CD14-positive monocyte (primary cell): ENCODE data around the gene USP15. TPM values are rescaled to one million over a fixed set of nuclear protein-coding genes. Genes with fewer than 3 reads are reported as not detected.

ENCODE experiments used
- DNase-seq, 3 donors: peaks; one replicate each; pipeline ENCODE4 v3.0.0-alpha.2; 2011 to 2022
- H2AFZ ChIP-seq: 2 replicates; pipeline ENCODE4 v1.6.0; 2012; ENCODE audit warnings: mild to moderate bottlenecking, low read depth, low read length, inconsistent platforms; ENCODE audit not compliant: insufficient read depth, poor library complexity, severe bottlenecking
- H3K27ac ChIP-seq, 2 donors: 1 replicate in 1 of 2; 2 replicates in 1 of 2; pipeline ENCODE4 v1.5.1; 2012 to 2013; ENCODE audit warnings: low read length in 2 of 2, control low read depth in 1 of 2, inconsistent platforms in 1 of 2, low read depth in 1 of 2, mild to moderate bottlenecking in 1 of 2
- H3K27me3 ChIP-seq, 2 donors: one replicate each; pipeline versions ENCODE4 v1.6.0 to v1.6.1; 2011 to 2013; ENCODE audit warnings: low read length in 2 of 2; ENCODE audit not compliant: control insufficient read depth in 2 of 2, insufficient read depth in 2 of 2
- H3K36me3 ChIP-seq, 2 donors: replicated peaks in 1 of 2; 1 replicate in 1 of 2; 2 replicates in 1 of 2; pipeline versions ENCODE4 v1.5.1 to v1.6.1; 2012 to 2013; ENCODE audit warnings: low read length in 2 of 2, control low read depth in 1 of 2, inconsistent platforms in 1 of 2, mild to moderate bottlenecking in 1 of 2; ENCODE audit not compliant: insufficient read depth in 2 of 2, control insufficient read depth in 1 of 2
- H3K4me1 ChIP-seq, 2 donors: 1 replicate in 1 of 2; 2 replicates in 1 of 2; pipeline versions ENCODE4 v1.5.1 to v1.6.1; 2012 to 2013; ENCODE audit warnings: low read length in 2 of 2, control low read depth in 1 of 2, inconsistent platforms in 1 of 2, mild to moderate bottlenecking in 1 of 2, moderate library complexity in 1 of 2; ENCODE audit not compliant: insufficient read depth in 2 of 2, control insufficient read depth in 1 of 2
- H3K4me2 ChIP-seq: replicated peaks from 2 replicates; pipeline ENCODE3; 2012; ENCODE audit warnings: low read length, moderate library complexity, mild to moderate bottlenecking; ENCODE audit not compliant: poor library complexity, severe bottlenecking; ENCODE audit errors: extremely low read depth
- H3K4me3 ChIP-seq, 3 experiments: fragments of 200-600 bp in 1 of 3; sonication (generic) in 1 of 3; replicated peaks in 1 of 3; 1 replicate in 2 of 3; 2 replicates in 1 of 3; pipeline ENCODE4 v1.5.1; 2011 to 2013; ENCODE audit warnings: low read length in 3 of 3, mild to moderate bottlenecking in 3 of 3, control low read depth in 2 of 3, low read depth in 2 of 3, inconsistent platforms in 1 of 3, moderate library complexity in 1 of 3
- H3K79me2 ChIP-seq: 2 replicates; pipeline ENCODE4 v1.6.0; 2012; ENCODE audit warnings: mild to moderate bottlenecking, control low read depth, inconsistent platforms, low read length, moderate library complexity; ENCODE audit not compliant: insufficient read depth
- H3K9ac ChIP-seq: 2 replicates; pipeline ENCODE4 v1.6.0; 2017; ENCODE audit warnings: low read length, mild to moderate bottlenecking; ENCODE audit not compliant: insufficient read depth, poor library complexity, severe bottlenecking
- H3K9me3 ChIP-seq, 2 donors: replicated peaks in 1 of 2; 1 replicate in 1 of 2; 2 replicates in 1 of 2; pipeline versions ENCODE4 v1.5.1 to v1.6.1; 2012 to 2013; ENCODE audit warnings: low read length in 2 of 2, control low read depth in 1 of 2; ENCODE audit not compliant: control insufficient read depth in 1 of 2, insufficient read depth in 1 of 2
- H4K20me1 ChIP-seq: 2 replicates; pipeline ENCODE4 v1.6.0; 2012; ENCODE audit warnings: mild to moderate bottlenecking, low read length, control low read depth, moderate library complexity; ENCODE audit not compliant: insufficient read depth
- H3K27ac Mint-ChIP-seq, 7 donors: one replicate each; pipeline ENCODE4 v1.8.0; 2020; ENCODE audit warnings: mild to moderate bottlenecking in 7 of 7, mixed read lengths in 7 of 7, moderate library complexity in 6 of 7, inconsistent platforms in 2 of 7
- H3K27me3 Mint-ChIP-seq, 3 donors: one replicate each; pipeline ENCODE4 v1.8.0; 2021 to 2022; ENCODE audit warnings: low read depth in 3 of 3, mild to moderate bottlenecking in 3 of 3, mixed read lengths in 3 of 3, moderate library complexity in 3 of 3, inconsistent platforms in 1 of 3
- H3K36me3 Mint-ChIP-seq, 2 donors: one replicate each; pipeline ENCODE4 v1.8.0; 2020; ENCODE audit warnings: mixed read lengths in 2 of 2, inconsistent platforms in 1 of 2, mild to moderate bottlenecking in 1 of 2
- H3K4me1 Mint-ChIP-seq: one replicate; pipeline ENCODE4 v1.8.0; 2020; ENCODE audit warnings: mild to moderate bottlenecking, mixed read lengths
- H3K4me3 Mint-ChIP-seq, 2 donors: one replicate each; pipeline ENCODE4 v1.8.0; 2020; ENCODE audit warnings: mild to moderate bottlenecking in 2 of 2, mixed read lengths in 2 of 2, moderate library complexity in 1 of 2
- H3K9me3 Mint-ChIP-seq, 7 donors: one replicate each; pipeline ENCODE4 v1.8.0; 2020 to 2022; ENCODE audit warnings: mixed read lengths in 7 of 7, mild to moderate bottlenecking in 6 of 7, moderate library complexity in 6 of 7, inconsistent platforms in 2 of 7
- WGBS: methylation state at CpG from one replicate; pipeline ENCODE4 v1.1.5; 2013; ENCODE audit warnings: missing lambda C conversion rate; ENCODE audit not compliant: insufficient coverage; 5-methylcytosine and 5-hydroxymethylcytosine counted together
- intact Hi-C, 2 donors: fragments of 100-400 bp; cut with micrococcal nuclease; formaldehyde crosslinking; loops; one replicate each; pipeline versions ENCODE4 v1.15.0 to v1.15.1; 2023
- polyA plus RNA-seq, 3 donors: library from polyadenylated mRNA; depleted of rRNA in 1 of 3; unstranded in 2 of 3; stranded (reverse) in 1 of 3; fragments of 300-500 nt in 2 of 3; fragments of >200 nt in 1 of 3; fragmentation: Illumina TruSeq in 2 of 3; gene quantifications; 1 replicate in 2 of 3; 2 replicates in 1 of 3; pipeline ENCODE4 v1.2.3, GENCODE V29; 2012 to 2021
- TF ChIP-seq, protein P1 (sequence below): fragments of 200-600 bp; IDR thresholded peaks from one replicate; pipeline ENCODE4 v1.8.0; 2022; ENCODE audit warnings: antibody characterized with exemption, mild to moderate bottlenecking

The USP15 gene
- polyA plus RNA-seq, 3 donors, result 146 to 449 (median 180) TPM

DNA sequence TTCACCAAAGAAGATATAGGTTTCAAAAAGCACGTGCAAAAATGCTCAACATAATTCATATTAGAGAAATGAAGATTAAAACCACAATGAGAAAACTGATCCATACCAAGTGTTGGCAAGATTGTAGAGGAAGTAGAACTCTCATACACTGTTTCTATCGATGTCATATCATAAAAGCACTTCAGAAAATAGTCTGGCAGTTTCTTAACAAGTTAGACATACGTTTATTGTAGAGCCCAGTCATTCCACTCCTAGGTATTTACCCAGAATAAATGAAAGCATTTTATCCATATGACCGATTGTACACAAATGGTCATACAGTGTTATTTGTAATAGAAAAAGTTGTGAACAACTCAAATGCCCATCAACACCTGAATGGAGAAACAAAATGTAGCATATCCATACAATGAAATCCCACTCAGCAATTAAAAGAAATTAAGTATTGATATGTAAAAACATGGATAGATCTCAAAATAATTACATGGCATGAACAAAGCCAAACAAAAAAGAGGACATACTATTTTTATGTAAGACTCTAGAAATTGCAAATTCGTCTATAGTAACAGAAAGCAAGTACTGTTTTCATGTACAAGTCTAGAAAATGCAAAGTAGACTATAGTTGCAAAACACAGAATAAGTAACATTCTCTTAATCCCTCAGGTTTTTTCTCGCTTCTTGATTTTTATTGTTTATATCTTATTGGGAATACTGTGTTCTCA lies 41.0 kb downstream of the USP15 start:
- Mint-ChIP-seq H3K4me1 (peaks cover 40% of the 10 kb centered on the region), H3K4me3 (no peak overlapping the region), H3K27ac (peak overlapping the region in 2 of 7 donors; percentile 23 to 79), H3K9me3 (peaks cover 0 to 3% (median 0%) of the 10 kb centered on the region in 7 donors), H3K36me3 (peaks cover 53 to 72% of the 10 kb centered on the region in 2 donors), H3K27me3 (no peaks in the 10 kb centered on the region)
- intact Hi-C loops, result no loop called here
- Histone ChIP-seq H2AFZ (no peak overlapping the region), H3K4me1 (peaks cover 15 to 18% of the 10 kb centered on the region in 2 donors), H3K27ac (peak overlapping the region in 1 of 2 donors; percentile 52), H3K27me3 (no peaks in the 10 kb centered on the region), H3K9ac (no peak overlapping the region), H3K4me2 (no peak overlapping the region), H3K36me3 (peaks cover 45 to 72% of the 10 kb centered on the region in 2 donors), H3K4me3 (no peak overlapping the region), H3K79me2 (peaks cover 100% of the 10 kb centered on the region), H4K20me1 (peaks cover 100% of the 10 kb centered on the region), H3K9me3 (no peaks in the 10 kb centered on the region)
- TF ChIP-seq, protein P1, sequence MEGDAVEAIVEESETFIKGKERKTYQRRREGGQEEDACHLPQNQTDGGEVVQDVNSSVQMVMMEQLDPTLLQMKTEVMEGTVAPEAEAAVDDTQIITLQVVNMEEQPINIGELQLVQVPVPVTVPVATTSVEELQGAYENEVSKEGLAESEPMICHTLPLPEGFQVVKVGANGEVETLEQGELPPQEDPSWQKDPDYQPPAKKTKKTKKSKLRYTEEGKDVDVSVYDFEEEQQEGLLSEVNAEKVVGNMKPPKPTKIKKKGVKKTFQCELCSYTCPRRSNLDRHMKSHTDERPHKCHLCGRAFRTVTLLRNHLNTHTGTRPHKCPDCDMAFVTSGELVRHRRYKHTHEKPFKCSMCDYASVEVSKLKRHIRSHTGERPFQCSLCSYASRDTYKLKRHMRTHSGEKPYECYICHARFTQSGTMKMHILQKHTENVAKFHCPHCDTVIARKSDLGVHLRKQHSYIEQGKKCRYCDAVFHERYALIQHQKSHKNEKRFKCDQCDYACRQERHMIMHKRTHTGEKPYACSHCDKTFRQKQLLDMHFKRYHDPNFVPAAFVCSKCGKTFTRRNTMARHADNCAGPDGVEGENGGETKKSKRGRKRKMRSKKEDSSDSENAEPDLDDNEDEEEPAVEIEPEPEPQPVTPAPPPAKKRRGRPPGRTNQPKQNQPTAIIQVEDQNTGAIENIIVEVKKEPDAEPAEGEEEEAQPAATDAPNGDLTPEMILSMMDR, result no peak
- WGBS, result no CpG with 5 or more reads among the region's 6 CpGs
- DNase-seq, result no peak

DNA sequence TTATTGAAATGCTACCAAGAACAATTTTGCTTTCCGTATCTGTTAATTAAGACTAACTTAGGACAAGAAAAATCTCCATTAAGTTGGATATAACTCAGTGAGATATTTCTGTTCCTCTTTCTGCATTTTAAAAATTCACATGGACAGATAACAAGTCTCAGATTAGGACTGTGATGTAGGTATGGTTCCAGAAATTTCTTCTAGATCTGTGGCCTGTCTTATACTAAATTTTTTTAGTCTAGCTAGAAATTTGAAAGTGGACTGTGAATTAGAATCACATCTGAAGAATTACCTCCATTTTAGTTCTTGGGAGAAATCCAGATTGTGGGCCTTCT lies 41.6 kb downstream of the USP15 start:
- no peak overlapping the region for H2AFZ ChIP-seq
- Mint-ChIP-seq H3K27ac (peak overlapping the region in 2 of 7 donors; percentile 23 to 79), H3K4me3 (no peak overlapping the region), H3K36me3 (peaks cover 52 to 72% of the 10 kb centered on the region in 2 donors), H3K9me3 (peaks cover 0 to 3% (median 0%) of the 10 kb centered on the region in 7 donors), H3K27me3 (no peaks in the 10 kb centered on the region), H3K4me1 (peaks cover 34% of the 10 kb centered on the region)
- peaks cover 100% of the 10 kb centered on the region for H3K79me2 ChIP-seq
- TF ChIP-seq, protein P1, result no peak
- intact Hi-C loops, result no loop called here
- no peaks in the 10 kb centered on the region for H3K27me3 ChIP-seq
- H3K27ac ChIP-seq, result peak overlapping the region in 1 of 2 donors; percentile 50
- no peak overlapping the region for H3K4me2 ChIP-seq
- H3K36me3 ChIP-seq, result peaks cover 49 to 73% of the 10 kb centered on the region in 2 donors
- no peak for DNase-seq
- peaks cover 10 to 13% of the 10 kb centered on the region in 2 donors for H3K4me1 ChIP-seq
- H3K4me3 ChIP-seq, result no peak overlapping the region
- no peaks in the 10 kb centered on the region for H3K9me3 ChIP-seq
- H4K20me1 ChIP-seq, result peaks cover 100% of the 10 kb centered on the region
- no CpG with 5 or more reads among the region's 1 CpG for WGBS
- H3K9ac ChIP-seq, result no peak overlapping the region
